IPS DF 4.7 (cell line): Measurements from ENCODE around the gene LCN1.

Experiments
- DNase-seq: peaks from one replicate; pipeline ENCODE4 v3.0.0-alpha.2; 2013; ENCODE audit warnings: low spot score; ENCODE audit errors: extremely low read depth

Gene LCN1

DNA sequence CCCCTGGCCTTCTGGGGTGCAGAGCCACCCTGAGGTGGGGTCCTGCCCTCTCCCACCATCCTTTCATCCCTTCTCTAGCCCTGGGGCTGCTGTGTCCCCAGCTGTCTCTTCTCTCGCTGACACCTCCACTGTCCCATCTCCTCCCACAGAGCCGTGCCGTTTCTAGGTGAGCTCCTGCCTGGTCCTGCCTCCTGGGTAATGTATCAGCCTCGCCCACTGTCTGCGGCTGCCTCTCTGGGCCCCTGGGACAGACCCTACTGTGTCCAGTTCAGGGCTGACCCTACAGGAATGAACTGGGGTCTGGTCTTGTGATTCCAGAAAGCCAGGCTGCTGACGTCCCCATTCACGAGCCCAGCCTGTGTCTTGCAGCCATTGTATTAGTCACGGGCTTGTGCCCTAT lies 44.4 kb downstream of the LCN1 start:
- DNase-seq = no peak

DNA sequence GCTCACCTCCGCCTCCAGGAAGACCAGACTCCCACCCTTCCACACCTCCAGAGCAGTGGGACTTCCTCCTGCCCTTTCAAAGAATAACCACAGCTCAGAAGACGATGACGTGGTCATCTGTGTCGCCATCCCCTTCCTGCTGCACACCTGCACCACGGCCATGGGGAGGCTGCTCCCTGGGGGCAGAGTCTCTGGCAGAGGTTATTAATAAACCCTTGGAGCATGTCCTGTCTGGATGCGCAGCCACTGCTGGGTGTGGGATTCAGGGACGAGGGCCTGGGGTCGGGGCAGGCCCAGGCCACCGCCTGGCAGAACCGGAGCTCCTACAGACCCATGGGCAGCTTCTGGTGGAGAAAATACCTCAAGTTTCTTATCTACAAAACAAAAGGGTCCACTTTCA lies 45.3 kb downstream of the LCN1 start:
- DNase-seq = no peak

DNA sequence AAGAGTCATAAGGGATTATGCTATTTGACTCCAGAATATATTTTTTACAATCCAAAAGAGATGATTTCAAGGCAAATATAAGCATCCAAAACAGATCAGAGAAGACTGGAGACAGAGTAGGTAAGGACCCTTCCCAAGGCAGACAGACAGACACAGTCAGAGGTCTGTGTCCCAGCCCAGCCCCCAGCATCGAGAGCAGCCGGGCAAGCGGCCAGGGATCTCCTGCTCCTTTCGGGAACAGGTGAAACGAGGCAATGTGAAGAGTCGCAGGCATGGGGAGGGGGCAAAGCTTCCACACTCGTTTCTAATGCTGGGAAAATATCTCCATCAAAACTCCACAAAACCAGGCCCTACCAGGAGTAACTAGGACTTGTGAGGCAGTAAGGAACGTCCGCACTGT lies 46.1 kb downstream of the LCN1 start:
- DNase-seq = no peak

DNA sequence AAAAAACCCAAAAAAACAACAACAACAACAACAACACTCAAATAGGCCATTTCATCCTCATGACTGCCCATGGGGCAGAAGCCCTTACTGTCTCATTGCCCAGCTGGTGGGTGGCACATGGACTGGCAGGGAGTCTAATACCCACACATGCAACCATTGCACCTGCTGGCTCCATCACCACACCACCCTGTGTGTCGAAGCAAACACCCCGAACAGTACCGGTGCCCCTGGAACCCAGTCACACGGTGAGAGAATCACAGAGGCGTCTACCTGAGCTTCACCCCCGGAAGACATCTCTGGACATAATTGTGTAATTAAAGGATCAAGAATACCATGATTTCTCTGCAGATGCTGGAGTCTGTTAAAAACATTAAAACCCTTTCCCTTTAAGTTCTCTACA lies 46.8 kb downstream of the LCN1 start:
- DNase-seq = no peak

DNA sequence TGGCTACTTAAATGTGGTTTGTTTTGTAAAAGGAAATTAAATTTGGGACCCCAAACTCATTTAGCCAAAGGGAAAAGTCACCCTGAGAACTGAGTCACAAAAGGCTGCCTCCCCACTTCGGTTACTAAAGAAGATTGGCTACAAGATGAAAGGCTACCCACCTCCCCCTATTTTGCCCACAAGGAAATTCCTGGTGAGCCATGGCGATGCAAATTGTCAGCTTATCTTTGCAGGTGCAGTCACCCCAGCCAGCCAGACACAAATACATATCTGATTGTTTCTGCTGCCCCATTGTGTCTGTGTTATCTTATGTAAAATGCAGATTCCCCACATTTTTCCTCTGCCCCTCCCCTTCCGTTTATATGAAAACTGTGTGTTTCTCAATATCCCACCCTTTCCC lies 49.2 kb downstream of the LCN1 start:
- no peak for DNase-seq

DNA sequence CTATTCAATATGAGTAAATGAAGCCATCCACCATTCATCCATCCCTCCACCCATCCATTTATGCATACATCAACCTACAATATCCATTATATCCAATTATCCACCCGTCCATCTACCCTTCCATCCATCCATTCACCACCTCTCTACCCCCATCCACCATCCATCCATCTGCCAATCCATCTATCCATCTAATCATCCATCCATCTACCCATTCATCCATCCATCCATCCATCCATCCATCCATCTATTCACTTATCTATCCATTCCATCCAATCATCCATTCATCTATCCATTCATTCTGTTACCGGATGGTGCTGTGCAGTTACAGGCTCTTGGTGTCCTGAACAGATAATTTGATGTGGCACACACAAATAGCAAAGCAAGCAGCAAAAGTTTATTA lies 51.0 kb downstream of the LCN1 start:
- no peak for DNase-seq

DNA sequence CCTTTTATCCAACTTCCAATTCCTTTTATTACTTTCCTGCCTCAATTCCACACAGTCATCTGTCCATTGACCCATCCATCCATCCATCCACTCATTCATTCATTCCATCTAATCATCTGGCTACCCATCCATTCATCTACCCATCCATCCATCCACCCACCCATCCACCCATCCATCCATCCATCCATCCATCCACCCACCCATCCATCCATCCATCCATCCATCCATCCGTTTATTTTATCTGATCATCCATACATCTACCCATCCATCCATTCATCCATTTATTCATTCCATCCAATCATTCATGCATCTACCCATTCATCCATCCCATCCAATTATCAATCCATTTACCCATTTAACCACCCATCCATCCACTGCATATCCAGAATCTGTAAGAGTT lies 51.9 kb downstream of the LCN1 start:
- DNase-seq = no peak

DNA sequence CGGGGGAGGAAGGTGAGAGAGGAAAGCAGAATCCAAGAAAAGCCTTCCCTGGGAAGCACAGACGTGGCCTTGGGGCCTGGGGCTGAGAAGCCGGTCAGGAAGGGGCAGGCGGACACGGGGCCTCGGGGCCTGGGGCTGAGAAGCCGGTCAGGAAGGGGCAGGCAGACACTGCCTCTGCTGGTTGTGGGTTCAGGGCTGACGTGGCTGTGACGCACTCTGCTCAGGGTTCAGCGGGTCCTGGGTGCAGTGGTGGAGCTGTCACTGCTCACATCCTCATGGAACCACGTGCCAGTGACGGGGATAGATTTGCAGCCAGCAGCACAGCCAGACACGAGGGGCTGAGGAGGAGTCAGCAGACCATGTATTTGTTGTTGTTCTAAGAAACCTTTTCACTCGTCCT lies 53.1 kb downstream of the LCN1 start:
- DNase-seq = no peak

DNA sequence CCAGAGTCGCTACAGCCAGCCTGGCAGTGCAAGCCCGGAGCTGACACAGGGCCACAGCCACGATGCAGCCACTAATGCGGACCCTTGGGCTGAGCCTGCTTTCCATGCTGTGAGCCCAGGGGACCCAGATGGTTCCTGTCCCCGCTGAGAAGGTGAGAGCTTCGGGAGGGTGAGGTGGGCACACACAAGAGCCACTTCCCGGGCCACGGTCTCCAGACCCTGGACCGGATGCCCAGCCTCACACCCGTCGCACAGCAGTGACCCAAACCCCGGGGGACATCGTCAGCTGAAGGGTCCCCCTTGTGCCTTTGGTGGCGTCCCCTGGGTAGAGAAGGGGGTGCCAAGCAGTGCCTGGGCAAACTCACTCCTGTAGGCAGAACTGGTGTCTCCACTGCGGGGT lies 53.7 kb downstream of the LCN1 start:
- no peak for DNase-seq
